ENCODE results near the gene RIN1.
A peak's percentile ranks its signal among the peaks of the same experiment; 100 is the strongest.
"Not testable (repeated sequence)": the region's sequence is repeated elsewhere in the genome, so short reads cannot be mapped to it uniquely, and the experiment has no call there.

RIN1 gene

DNA sequence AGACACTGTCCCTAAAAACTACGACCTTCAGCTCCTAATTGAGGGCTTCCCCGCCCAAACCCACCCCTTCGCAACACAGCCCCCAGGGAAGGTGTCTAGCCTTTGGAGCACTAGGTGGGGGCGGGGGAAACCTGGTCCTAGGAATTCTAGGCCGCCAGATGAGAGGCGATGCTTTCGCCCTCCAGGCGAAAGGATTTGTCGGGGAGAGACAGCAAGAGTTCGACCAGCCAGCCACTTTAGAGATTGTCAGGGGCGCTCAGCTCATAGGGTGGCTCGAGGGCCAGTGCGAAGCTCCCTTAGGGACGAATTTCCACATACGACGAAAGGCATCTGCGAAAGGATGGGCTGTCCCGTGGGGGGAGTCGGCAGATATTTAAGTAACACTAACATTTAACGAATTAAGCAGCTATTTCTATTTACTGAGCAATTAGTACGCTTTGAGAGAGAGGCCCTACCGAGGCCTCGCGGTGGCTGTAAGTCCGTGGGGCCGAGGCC, 24.7 kb downstream of the RIN1 start:
- H3K27ac ChIP-seq, result peak overlapping the region; percentile 93
- DNase-seq (ENCODE audit: low spot score), result no peak
- ChIA-PET CTCF (interaction anchor here (0.6 to 3.2 kb wide), 31 partner anchors 9 to 357 kb away, joined by 3 to 25 read pairs (median 4); partner anchors contain the start of genes BRMS1, RIN1 and SLC29A2), POLR2A (ENCODE audit: low non-redundant PET) (interaction anchor here (2.0 kb wide), 1 partner anchor 75 kb away, joined by 5 read pairs; no protein-coding TSS in a partner anchor)
- TF ChIP-seq, protein P1, sequence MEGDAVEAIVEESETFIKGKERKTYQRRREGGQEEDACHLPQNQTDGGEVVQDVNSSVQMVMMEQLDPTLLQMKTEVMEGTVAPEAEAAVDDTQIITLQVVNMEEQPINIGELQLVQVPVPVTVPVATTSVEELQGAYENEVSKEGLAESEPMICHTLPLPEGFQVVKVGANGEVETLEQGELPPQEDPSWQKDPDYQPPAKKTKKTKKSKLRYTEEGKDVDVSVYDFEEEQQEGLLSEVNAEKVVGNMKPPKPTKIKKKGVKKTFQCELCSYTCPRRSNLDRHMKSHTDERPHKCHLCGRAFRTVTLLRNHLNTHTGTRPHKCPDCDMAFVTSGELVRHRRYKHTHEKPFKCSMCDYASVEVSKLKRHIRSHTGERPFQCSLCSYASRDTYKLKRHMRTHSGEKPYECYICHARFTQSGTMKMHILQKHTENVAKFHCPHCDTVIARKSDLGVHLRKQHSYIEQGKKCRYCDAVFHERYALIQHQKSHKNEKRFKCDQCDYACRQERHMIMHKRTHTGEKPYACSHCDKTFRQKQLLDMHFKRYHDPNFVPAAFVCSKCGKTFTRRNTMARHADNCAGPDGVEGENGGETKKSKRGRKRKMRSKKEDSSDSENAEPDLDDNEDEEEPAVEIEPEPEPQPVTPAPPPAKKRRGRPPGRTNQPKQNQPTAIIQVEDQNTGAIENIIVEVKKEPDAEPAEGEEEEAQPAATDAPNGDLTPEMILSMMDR (conservative IDR thresholded peaks at IDR 0.05; ENCODE audit: low read depth), result peak; percentile 87

DNA sequence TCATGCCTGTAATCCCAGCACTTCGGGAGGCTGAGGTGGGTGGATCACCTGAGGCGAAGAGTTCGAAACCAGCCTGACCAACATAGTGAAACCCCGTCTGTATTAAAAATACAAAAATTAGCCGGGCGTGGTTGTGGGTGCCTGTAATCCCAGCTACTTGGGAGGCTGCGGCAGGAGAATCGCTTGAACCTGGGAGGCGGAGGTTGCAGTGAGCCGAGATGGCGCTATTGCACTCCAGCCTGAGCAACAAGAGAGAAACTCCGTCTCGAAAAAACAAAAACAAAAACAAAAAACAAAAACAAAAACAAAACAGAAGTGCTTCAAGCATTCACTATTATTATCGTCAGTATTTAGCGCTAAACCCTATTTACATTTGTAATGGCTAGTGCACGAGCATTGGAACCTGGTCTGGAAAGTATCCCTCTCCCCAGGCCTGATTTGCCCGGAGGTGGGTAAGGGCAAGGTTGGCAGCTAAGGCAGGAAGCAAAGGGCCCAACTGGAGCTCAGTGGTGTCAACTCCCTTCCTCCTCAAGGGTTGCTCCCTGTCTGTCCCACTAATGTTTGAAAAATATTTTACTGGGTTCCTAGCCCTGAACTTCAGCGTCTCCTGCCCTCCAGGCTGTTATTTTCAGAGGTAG, 25.3 kb downstream of the RIN1 start:
- ChIA-PET POLR2A (ENCODE audit: low non-redundant PET) (interaction anchor here (0.7 to 2.0 kb wide), 2 partner anchors 75 to 110 kb away, joined by 3 to 5 read pairs; no protein-coding TSS in a partner anchor), CTCF (interaction anchor here (0.6 to 3.2 kb wide), 29 partner anchors 8 to 111 kb away, joined by 3 to 25 read pairs (median 4); partner anchors contain the start of genes BRMS1, RIN1 and SLC29A2)
- peak overlapping the region; percentile 93 for H3K27ac ChIP-seq

DNA sequence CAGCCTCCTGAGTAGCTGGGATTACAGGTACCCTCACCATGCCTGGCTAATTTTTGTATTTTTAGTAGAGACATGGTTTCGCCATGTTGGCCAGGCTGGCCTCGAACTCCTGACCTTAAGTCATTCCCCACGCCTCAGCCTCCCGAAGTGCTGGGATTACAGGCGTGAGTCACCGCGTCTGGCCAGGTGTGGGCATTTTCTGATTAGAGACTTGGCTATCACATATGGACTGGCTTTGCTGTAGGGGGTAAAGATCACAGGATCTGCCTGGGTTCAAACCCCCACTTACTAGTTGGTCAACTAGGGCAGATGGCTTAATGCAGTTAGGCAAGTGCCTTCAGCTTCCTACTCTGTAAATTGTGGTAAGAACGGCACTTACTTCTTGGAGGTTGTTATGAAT, 25.9 kb downstream of the RIN1 start:
- CTCF ChIA-PET, result interaction anchor here (1.5 kb wide), 1 partner anchor 75 kb away, joined by 24 read pairs; no protein-coding TSS in a partner anchor
- H3K27ac ChIP-seq, result no peak overlapping the region
- TF ChIP-seq, protein P1 (conservative IDR thresholded peaks at IDR 0.05; ENCODE audit: low read depth), result no peak
- DNase-seq (ENCODE audit: low spot score), result no peak
- POLR2A ChIA-PET (ENCODE audit: low non-redundant PET), result interaction anchor here (0.7 kb wide), 1 partner anchor 111 kb away, joined by 3 read pairs; no protein-coding TSS in a partner anchor

More for the DNA sequence above, 25.3 kb downstream of the RIN1 start:
- DNase-seq (ENCODE audit: low spot score), result not testable (repeated sequence)

DNA sequence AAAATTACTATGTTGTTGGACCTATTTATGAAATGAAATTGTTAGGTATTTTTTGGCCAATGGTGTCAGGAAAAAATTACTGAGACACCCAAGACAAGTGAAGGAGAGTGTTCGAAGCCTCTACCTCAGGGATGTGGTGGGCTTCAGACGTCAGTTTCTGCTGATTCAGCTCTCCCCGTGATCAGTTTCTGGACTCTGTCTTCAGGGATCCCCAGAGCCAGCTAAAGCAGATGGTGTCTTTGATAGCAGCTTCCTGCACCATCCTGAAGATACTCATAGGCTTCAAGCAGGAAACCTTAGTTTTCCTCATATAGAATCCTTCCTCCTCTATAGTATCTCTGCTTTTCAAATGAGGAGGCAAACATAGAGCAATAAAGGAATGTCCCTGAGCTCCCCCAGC, 26.8 kb downstream of the RIN1 start:
- POLR2A ChIA-PET (ENCODE audit: low non-redundant PET), result no interaction called here
- TF ChIP-seq, protein P1 (conservative IDR thresholded peaks at IDR 0.05; ENCODE audit: low read depth), result no peak
- CTCF ChIA-PET, result interaction anchor here (0.7 kb wide), 1 partner anchor 78 kb away, joined by 3 read pairs; no protein-coding TSS in a partner anchor
- DNase-seq (ENCODE audit: low spot score), result no peak
- no peak overlapping the region for H3K27ac ChIP-seq

- POLR2A ChIA-PET (ENCODE audit: low non-redundant PET), result no interaction called here
- DNase-seq (ENCODE audit: low spot score), result no peak
- TF ChIP-seq, protein P1 (conservative IDR thresholded peaks at IDR 0.05; ENCODE audit: low read depth), result no peak
- H3K27ac ChIP-seq, result no peak overlapping the region
- CTCF ChIA-PET, result interaction anchor here (0.9 kb wide), 1 partner anchor 9 kb away, joined by 4 read pairs; no protein-coding TSS in a partner anchor
These were observed 33.6 kb downstream of the RIN1 start for GRCh38 chr11:66302656-66303055.

GRCh38 chr11:66299186-66299585, 37.0 kb downstream of the RIN1 start:
- no peak for DNase-seq (ENCODE audit: low spot score)
- TF ChIP-seq, protein P1 (conservative IDR thresholded peaks at IDR 0.05; ENCODE audit: low read depth), result no peak
- POLR2A ChIA-PET (ENCODE audit: low non-redundant PET), result no interaction called here
- no peak overlapping the region for H3K27ac ChIP-seq
- CTCF ChIA-PET, result interaction anchor here (1.0 kb wide), 1 partner anchor 12 kb away, joined by 6 read pairs; no protein-coding TSS in a partner anchor

All from RWPE1 (cell line).